Suprapubic skin (tissue), 3 donors: Measurements from ENCODE around the gene PSME3IP1.
"Not testable (repeated sequence)": the region's sequence is repeated elsewhere in the genome, so short reads cannot be mapped to it uniquely, and the experiment has no call there.

Experiments
- EP300 ChIP-seq: sonication (generic); formaldehyde crosslinking; IDR thresholded peaks from one replicate; pipeline ENCODE4 v1.6.1; 2017; ENCODE audit warnings: antibody characterized with exemption
- POLR2A ChIP-seq, 2 donors: fragments of 450-650 bp; IDR thresholded peaks; one replicate each; pipeline ENCODE4 v1.6.1; 2017; ENCODE audit warnings: antibody characterized with exemption in 2 of 2, mild to moderate bottlenecking in 2 of 2, moderate library complexity in 2 of 2
- TF ChIP-seq, protein P1 (sequence below), 2 donors: fragments of 200-600 bp in 1 of 2; fragments of 450-650 bp in 1 of 2; sonication (generic) in 1 of 2; IDR thresholded peaks; one replicate each; pipeline ENCODE4 v1.5.1; 2016 to 2019; ENCODE audit warnings: antibody characterized with exemption in 2 of 2, mild to moderate bottlenecking in 1 of 2, moderate library complexity in 1 of 2

DNA sequence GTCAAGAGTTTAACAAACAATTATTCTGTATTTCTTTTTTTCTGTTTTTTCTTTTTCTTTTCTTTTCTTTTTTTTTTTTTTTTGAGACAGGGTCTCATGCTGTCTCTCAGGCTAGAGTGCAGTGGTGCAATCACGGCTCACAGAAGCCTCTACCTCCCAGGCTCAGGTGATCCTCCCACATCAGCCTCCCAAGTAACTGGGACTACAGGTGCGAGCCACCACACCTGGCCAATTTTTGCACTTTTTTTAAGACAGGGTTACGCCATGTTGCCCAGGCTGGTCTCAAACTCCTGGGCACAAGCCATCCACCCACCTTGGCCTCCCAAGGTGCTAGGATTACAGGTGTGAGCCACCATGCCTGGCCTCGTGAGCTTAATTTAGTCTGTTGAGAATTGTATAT is 3.7 kb upstream of the PSME3IP1 start:
- TF ChIP-seq, protein P1, sequence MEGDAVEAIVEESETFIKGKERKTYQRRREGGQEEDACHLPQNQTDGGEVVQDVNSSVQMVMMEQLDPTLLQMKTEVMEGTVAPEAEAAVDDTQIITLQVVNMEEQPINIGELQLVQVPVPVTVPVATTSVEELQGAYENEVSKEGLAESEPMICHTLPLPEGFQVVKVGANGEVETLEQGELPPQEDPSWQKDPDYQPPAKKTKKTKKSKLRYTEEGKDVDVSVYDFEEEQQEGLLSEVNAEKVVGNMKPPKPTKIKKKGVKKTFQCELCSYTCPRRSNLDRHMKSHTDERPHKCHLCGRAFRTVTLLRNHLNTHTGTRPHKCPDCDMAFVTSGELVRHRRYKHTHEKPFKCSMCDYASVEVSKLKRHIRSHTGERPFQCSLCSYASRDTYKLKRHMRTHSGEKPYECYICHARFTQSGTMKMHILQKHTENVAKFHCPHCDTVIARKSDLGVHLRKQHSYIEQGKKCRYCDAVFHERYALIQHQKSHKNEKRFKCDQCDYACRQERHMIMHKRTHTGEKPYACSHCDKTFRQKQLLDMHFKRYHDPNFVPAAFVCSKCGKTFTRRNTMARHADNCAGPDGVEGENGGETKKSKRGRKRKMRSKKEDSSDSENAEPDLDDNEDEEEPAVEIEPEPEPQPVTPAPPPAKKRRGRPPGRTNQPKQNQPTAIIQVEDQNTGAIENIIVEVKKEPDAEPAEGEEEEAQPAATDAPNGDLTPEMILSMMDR (IDR thresholded peaks at IDR 0.05), result not testable (repeated sequence)
- not testable (repeated sequence) for TF ChIP-seq POLR2A (IDR thresholded peaks at IDR 0.05); EP300
